HG03460 (cell line): ENCODE results near the gene CELF6.

Experiments
- ATAC-seq: cut with Tn5 transposase; IDR thresholded peaks from one replicate; pipeline ENCODE4 v1.9.1; 2021; ENCODE audit not compliant: unreplicated experiment

Gene CELF6

GRCh38 chr15:72272997-72273352, 47.0 kb downstream of the CELF6 start:
- no peak for ATAC-seq

DNA sequence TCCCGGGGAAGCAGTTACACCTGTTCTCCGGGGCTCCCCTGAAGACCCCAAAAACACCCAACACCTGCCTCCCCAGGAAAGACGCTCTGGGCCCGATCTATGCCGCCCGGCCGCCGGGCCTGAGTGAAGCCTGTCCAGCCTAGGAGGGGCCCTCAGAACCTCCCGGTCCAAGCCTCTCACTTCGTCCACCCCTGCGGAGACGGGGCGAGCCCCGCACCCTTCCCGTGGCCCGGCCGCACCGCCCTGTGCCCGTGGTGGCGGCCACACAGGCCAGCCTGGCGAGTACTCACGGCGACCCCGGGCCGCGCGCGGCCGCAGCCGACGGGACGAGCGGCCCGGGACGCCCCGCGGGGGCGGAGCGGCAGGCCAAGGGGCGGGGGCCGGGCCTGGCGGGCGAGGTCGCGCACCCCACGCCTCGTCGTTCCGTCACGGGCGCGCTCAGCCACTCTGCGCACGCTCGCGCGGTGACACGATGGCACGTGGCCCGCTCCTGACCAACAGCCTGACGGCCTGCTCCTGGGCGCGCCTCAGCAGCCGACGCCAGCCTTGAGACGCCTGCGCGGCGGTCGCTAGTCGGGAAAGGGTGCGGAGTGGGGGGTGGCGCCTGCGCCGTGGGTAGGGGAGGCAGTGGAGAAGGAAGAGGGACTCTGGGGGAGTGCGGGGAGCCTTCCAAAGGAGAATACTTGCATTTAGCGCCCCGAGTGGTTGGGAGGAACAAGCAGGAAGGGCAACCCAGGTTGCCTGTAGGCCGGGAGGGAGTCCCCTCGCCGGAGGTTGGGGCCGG, 47.6 kb downstream of the CELF6 start, which contains the start of gene PARP6:
Gene PARP6 (minus strand): TSS at position 342 of the 784 bp plus-strand sequence. CDS start 5,077 bp downstream, outside the sequence.
- peak; percentile 92 for ATAC-seq

- ATAC-seq = no peak
Measured at GRCh38 chr15:72271895-72272212, 48.1 kb downstream of the CELF6 start.

DNA sequence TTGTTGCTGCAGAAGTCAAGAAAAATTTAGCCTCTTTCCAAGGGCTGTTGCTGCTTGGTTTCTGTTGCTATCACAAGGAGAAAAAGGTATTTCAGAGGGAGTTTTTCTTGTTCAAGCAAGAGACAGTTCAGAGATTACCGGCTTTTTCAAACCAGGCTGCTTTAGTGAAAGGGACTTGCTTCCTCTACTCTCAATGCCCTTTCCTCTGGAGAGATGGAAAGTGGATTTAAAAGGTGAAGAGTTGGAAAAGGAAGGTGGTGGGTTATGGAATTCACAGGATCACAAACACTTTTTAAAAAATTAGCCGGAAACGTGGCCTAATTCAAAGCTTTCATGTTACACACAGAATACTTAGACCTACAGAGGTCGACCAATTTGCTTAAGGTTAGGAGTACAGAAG, 48.7 kb downstream of the CELF6 start:
- no peak for ATAC-seq

DNA sequence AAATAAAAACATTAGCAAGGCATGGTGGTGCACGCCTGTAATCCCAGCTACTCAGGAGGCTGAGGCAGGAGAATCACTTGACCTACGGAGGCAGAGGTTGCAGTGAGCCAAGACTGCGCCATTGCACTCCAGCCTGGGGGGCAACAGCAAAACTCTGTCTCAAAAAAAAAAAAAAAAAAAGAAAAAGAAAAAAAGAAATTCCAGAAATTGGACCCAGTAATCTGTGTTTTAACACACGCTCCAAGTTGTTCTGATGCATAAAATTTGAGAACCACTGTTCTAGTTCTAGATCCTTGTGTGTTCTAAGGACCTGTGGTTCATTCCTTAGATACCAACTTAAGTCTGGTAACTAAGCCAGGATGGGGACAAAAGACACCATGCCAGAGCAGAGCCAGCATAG, 50.2 kb downstream of the CELF6 start:
- no peak for ATAC-seq

DNA sequence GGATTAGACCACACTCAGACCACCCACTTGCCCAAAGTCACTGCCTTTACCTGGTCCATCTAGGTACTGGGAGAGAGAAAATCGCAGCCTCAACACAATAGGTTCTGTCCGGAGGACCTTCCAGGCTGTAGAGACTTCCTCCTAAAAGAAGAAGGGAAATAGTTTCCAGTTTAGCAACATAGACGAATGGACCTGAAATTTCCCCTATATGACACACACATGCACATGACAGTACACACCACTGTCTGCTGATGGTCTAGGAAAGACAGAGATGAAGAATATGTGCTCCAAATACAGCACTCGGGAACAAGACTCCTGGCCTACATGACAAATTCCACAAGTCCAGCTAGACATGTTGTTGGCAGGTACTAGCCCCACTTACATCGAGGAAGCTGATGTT, 54.9 kb downstream of the CELF6 start:
- no peak for ATAC-seq

- ATAC-seq = no peak
Measured at GRCh38 chr15:72252663-72253299, 67.2 kb downstream of the CELF6 start.

- no peak for ATAC-seq
Measured at GRCh38 chr15:72249142-72249810, 70.7 kb downstream of the CELF6 start.

- ATAC-seq = no peak
Measured at GRCh38 chr15:72248514-72248913, 71.4 kb downstream of the CELF6 start.

- no peak for ATAC-seq
Measured at GRCh38 chr15:72242775-72243370, 77.1 kb downstream of the CELF6 start.

GRCh38 chr15:72239652-72240051, 80.3 kb downstream of the CELF6 start:
- no peak for ATAC-seq

GRCh38 chr15:72238586-72238985, 81.4 kb downstream of the CELF6 start:
- no peak for ATAC-seq

DNA sequence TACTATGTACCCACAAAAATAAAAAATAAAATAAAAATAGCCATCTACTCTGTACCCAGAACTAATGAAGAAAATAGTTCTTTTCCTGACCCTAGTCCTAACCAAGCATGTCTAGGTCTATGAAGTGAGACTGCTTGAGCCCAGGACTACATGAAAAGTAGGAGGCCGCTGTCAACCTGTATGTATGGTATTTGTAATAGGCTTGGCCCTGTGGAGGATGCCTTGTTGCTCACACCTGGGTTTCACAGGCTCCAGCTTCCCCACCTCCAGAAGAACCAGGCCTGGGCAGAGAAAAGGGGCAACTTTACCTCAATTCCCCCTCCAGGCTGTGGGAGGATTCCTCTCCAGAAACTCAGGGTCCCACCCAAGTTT, 82.1 kb downstream of the CELF6 start:
- ATAC-seq = no peak

GRCh38 chr15:72237029-72237852, 82.7 kb downstream of the CELF6 start:
- peak; percentile 70 for ATAC-seq

- no peak for ATAC-seq
Measured at GRCh38 chr15:72236381-72237003, 83.5 kb downstream of the CELF6 start.

- ATAC-seq = no peak
Measured at GRCh38 chr15:72235298-72235697, 84.7 kb downstream of the CELF6 start.
